LNCAP (cell line): ENCODE measurements around the gene CDK3.

ENCODE experiments used
- CTCF ChIP-seq: fragments of 450-650 bp; IDR thresholded peaks from 2 replicates; pipeline ENCODE4 v1.5.1; 2017; ENCODE audit warnings: mild to moderate bottlenecking

The CDK3 gene

GRCh38 chr17:75975757-75976174 lies 24.9 kb upstream of the CDK3 start:
- TF ChIP-seq CTCF = no peak

- TF ChIP-seq CTCF = no peak
These were observed 24.3 kb upstream of the CDK3 start for GRCh38 chr17:75976175-75976848.

- TF ChIP-seq CTCF = no peak
These were observed 21.5 kb upstream of the CDK3 start, which contains the start of the genes ACOX1 and TEN1 for GRCh38 chr17:75978938-75979704. Gene ACOX1 (minus strand): TSS chr17:75979166. CDS start chr17:75979073, 93 bp downstream. Gene TEN1 (plus strand): TSS chr17:75979240. CDS start chr17:75986193, 6,953 bp downstream.

- TF ChIP-seq CTCF = no peak
These were observed 20.9 kb upstream of the CDK3 start for GRCh38 chr17:75979705-75980187.

- no peak for TF ChIP-seq CTCF
These were observed 20.3 kb upstream of the CDK3 start for GRCh38 chr17:75980188-75981018.

- TF ChIP-seq CTCF = no peak
These were observed 19.5 kb upstream of the CDK3 start for GRCh38 chr17:75981019-75981615.
